GM19238 (cell line): ENCODE data around the gene SLX4IP.

Experiments used
- DNase-seq: peaks from one replicate; pipeline ENCODE4 v3.0.0; 2011; ENCODE audit warnings: low spot score; ENCODE audit not compliant: insufficient read length

The SLX4IP gene

GRCh38 chr20:10662151-10662550 lies 227.0 kb downstream of the SLX4IP start:
- no peak for DNase-seq

GRCh38 chr20:10662661-10663458 lies 227.8 kb downstream of the SLX4IP start:
- no peak for DNase-seq

- no peak for DNase-seq
Observed at GRCh38 chr20:10663756-10664155, 228.7 kb downstream of the SLX4IP start.

GRCh38 chr20:10665027-10665561 lies 230.0 kb downstream of the SLX4IP start:
- no peak for DNase-seq

- DNase-seq = no peak
Observed at GRCh38 chr20:10665791-10666190, 230.7 kb downstream of the SLX4IP start.

GRCh38 chr20:10666221-10667076 lies 231.3 kb downstream of the SLX4IP start:
- DNase-seq = no peak

- DNase-seq = no peak
Observed at GRCh38 chr20:10667077-10667401, 231.9 kb downstream of the SLX4IP start.

GRCh38 chr20:10667560-10668167 lies 232.6 kb downstream of the SLX4IP start:
- DNase-seq = no peak

GRCh38 chr20:10668677-10669368 lies 233.7 kb downstream of the SLX4IP start:
- no peak for DNase-seq

GRCh38 chr20:10669843-10670446 lies 234.8 kb downstream of the SLX4IP start:
- DNase-seq = no peak

GRCh38 chr20:10670501-10671220 lies 235.6 kb downstream of the SLX4IP start:
- DNase-seq = peak; percentile 55

- peak; percentile 59 for DNase-seq
Observed at GRCh38 chr20:10671221-10671918, 236.3 kb downstream of the SLX4IP start.

GRCh38 chr20:10671919-10672623 lies 237.0 kb downstream of the SLX4IP start:
- DNase-seq = peak; percentile 13

- DNase-seq = peak; percentile 11
Observed at GRCh38 chr20:10672624-10673127, 237.6 kb downstream of the SLX4IP start.

- peak; percentile 24 for DNase-seq
Observed at GRCh38 chr20:10673176-10673841, 238.2 kb downstream of the SLX4IP start.

GRCh38 chr20:10673842-10674683 lies 239.0 kb downstream of the SLX4IP start, which contains the start of gene JAG1:
TSS of gene JAG1 (minus strand) at chr20:10673999. CDS start at chr20:10673530, 469 bp downstream.
- peak; percentile 88 for DNase-seq
